ENCODE measurements around the gene FAM222B. TPM values are rescaled to one million over a fixed set of nuclear protein-coding genes. Genes with fewer than 3 reads are reported as not detected.

The FAM222B gene
- total and polyA plus RNA-seq, 2 of the 4 experiments (the other 2 are of a cell fraction), result 2.5 to 10.8 TPM

GRCh38 chr17:28738680-28739384, 103.8 kb downstream of the FAM222B start:
- Histone ChIP-seq H2BK5ac (ENCODE audit: low read depth, low read length, poor library complexity, severe bottlenecking) (no peak overlapping the region), H2AFZ (replicated peaks; ENCODE audit: low read length, poor library complexity) (peak overlapping the region; percentile 3), H3K56ac (ENCODE audit: extremely low read depth, insufficient read depth, low read length) (no peak overlapping the region), H3K18ac (ENCODE audit: low read depth, low read length) (no peak overlapping the region), H3K4me3 (ENCODE audit: insufficient read depth, low read depth, low read length) (no peak overlapping the region), H3K27me3 (ENCODE audit: control insufficient read depth, insufficient read depth, low read length) (no peaks in the 10 kb centered on the region), H4K20me1 (ENCODE audit: insufficient read depth, low read length) (peaks cover 3% of the 10 kb centered on the region), H3K4me2 (ENCODE audit: low read depth, low read length) (no peak overlapping the region), H3K9me1 (ENCODE audit: insufficient read depth, low read length) (0 out of 2 replicates have a peak, but pooled peaks cover 9% of the 10 kb centered on the region), H3K9ac (ENCODE audit: low read depth, low read length) (no peak overlapping the region), H3K4ac (ENCODE audit: low read depth, low read length) (no peak overlapping the region), H2BK20ac (ENCODE audit: low read depth, low read length) (no peak overlapping the region), H2AK9ac (replicated peaks; ENCODE audit: low read depth, low read length, poor library complexity) (no peak overlapping the region), H3K14ac (replicated peaks; ENCODE audit: low read depth, low read length) (no peak overlapping the region), H3K79me1 (ENCODE audit: low read depth in 1 of 2, low read length in 2 of 2) (peaks cover 0 to 12% of the 10 kb centered on the region in 2 experiments; a peak in 1 of 4 replicates), H3K23ac (ENCODE audit: low read depth, low read length) (no peak overlapping the region), H2BK15ac (ENCODE audit: low read depth, low read length) (no peak overlapping the region), H3K36me3 (ENCODE audit: control insufficient read depth, insufficient read depth, low read length) (no peaks in the 10 kb centered on the region), H3K27ac (ENCODE audit: insufficient read depth, low read length) (no peak overlapping the region), H3K9me3 (ENCODE audit: control insufficient read depth, insufficient read depth, low read length) (no peaks in the 10 kb centered on the region), H4K91ac (ENCODE audit: insufficient read depth, low read depth, low read length) (no peak overlapping the region), H4K8ac (ENCODE audit: low read depth in 2 of 2, low read length in 2 of 2) (no peak overlapping the region), H4K5ac (ENCODE audit: low read depth, low read length) (no peak overlapping the region), H3K4me1 (ENCODE audit: control insufficient read depth, insufficient read depth, low read length) (peaks cover 5% of the 10 kb centered on the region; the same call in 1 of the 2 replicates), H2BK120ac (ENCODE audit: low read depth, low read length) (no peak overlapping the region), H2AK5ac (ENCODE audit: low read depth, low read length) (no peak overlapping the region)
- in situ Hi-C loops (cut with MboI; ENCODE audit: low sequenced_read_pairs) (loop anchor here (10.0 kb wide), 1 partner anchor 366 kb away; no protein-coding TSS in a partner anchor), intact Hi-C loops (cut with micrococcal nuclease) (no loop called here), dilution Hi-C loops (cut with HindIII; ENCODE audit: low sequenced_read_pairs, unreplicated experiment) (no loop called here)
- DNase-seq (no peak), ATAC-seq (ENCODE audit: low read depth) (no peak)
- TF ChIP-seq NFE2L2 (IDR thresholded peaks at IDR 0.05; ENCODE audit: low read depth, low read length) (no peak), RCOR1 (IDR thresholded peaks at IDR 0.05; ENCODE audit: insufficient replicate concordance, low read length) (no peak), USF2 (IDR thresholded peaks at IDR 0.05; ENCODE audit: low read depth, low read length) (no peak), CTCF (conservative IDR thresholded peaks at IDR 0.05; ENCODE audit: low read depth, low read length) (no peak), MXI1 (IDR thresholded peaks at IDR 0.05; ENCODE audit: borderline replicate concordance, low read depth, low read length) (no peak)
- ChIA-PET POLR2A (ENCODE audit: unreplicated experiment) (no interaction called here), CTCF (no interaction called here)
- WGBS, 2 experiments (ENCODE audit: extremely low coverage in 2 of 2, insufficient read length in 1 of 2), result 91 to 100% methylated on average over 1 to 4 of the region's 10 CpGs
- BruUV-seq (replicated peaks), result no TSS peak

All from IMR-90 (cell line).